ENCODE results near the gene CPNE9. TPM values are rescaled to one million over a fixed set of nuclear protein-coding genes. Genes with fewer than 3 reads are reported as not detected.

CPNE9 gene
- total and polyA plus RNA-seq, 2 of the 13 experiments (the other 11 are each of a cell fraction or from before 2014, with no cell fraction given), result 0.20 TPM; not detected in 1

DNA sequence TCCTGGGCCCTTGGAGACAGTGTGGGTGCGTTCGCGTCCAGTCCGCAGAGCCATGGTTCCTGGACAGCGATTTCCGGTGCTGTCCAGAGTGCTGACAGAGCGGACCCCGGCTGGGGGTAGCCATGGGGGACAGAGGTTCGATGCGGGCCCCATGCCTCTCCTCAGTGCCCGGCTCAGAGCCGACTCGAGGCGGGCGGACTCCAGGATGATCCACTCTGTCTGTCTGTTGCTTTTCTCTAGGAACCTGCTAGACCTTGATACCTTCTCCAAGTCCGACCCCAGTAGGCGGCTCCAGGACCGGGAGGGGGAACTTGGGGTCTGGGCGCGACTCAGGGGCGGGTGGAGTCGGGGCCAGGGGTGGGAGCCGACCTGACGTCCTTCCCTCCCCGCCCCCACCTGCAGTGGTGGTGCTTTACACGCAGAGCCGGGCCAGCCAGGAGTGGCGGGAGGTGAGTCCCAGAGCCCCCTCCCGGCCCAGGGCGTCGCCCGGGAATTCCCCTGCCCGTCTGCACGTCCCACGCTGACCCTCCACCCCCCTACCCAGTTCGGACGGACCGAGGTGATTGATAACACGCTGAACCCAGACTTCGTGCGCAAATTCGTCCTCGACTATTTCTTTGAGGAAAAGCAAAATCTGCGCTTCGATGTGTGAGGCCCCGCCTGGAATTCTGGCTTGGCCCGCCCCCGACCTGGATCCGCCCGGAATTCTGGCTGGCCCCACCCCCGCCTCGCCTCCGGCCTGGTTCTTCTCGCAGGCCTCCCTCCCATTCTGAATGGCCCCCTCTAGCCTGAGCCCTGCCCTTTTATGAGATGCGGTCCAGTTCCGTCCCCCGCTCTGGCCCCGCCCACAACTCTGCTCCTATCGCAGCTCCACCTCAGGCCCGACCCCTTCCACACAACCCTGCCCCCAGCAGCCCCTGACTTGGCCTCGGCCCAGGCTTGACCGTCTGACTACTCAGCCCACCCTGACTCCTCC, 1.0 kb downstream of the CPNE9 start (continued):
- TF ChIP-seq, protein P1, sequence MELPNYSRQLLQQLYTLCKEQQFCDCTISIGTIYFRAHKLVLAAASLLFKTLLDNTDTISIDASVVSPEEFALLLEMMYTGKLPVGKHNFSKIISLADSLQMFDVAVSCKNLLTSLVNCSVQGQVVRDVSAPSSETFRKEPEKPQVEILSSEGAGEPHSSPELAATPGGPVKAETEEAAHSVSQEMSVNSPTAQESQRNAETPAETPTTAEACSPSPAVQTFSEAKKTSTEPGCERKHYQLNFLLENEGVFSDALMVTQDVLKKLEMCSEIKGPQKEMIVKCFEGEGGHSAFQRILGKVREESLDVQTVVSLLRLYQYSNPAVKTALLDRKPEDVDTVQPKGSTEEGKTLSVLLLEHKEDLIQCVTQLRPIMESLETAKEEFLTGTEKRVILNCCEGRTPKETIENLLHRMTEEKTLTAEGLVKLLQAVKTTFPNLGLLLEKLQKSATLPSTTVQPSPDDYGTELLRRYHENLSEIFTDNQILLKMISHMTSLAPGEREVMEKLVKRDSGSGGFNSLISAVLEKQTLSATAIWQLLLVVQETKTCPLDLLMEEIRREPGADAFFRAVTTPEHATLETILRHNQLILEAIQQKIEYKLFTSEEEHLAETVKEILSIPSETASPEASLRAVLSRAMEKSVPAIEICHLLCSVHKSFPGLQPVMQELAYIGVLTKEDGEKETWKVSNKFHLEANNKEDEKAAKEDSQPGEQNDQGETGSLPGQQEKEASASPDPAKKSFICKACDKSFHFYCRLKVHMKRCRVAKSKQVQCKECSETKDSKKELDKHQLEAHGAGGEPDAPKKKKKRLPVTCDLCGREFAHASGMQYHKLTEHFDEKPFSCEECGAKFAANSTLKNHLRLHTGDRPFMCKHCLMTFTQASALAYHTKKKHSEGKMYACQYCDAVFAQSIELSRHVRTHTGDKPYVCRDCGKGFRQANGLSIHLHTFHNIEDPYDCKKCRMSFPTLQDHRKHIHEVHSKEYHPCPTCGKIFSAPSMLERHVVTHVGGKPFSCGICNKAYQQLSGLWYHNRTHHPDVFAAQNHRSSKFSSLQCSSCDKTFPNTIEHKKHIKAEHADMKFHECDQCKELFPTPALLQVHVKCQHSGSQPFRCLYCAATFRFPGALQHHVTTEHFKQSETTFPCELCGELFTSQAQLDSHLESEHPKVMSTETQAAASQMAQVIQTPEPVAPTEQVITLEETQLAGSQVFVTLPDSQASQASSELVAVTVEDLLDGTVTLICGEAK (IDR thresholded peaks at IDR 0.05), result no peak
- TF ChIP-seq, protein P1 (CRISPR knock-in tag; IDR thresholded peaks at IDR 0.05), result peak; percentile 85
- TF ChIP-seq SMAD1 (CRISPR knock-in tag; IDR thresholded peaks at IDR 0.05; ENCODE audit: borderline replicate concordance, low read depth) (no peak), ESRRA (CRISPR knock-in tag; IDR thresholded peaks at IDR 0.05; ENCODE audit: low read depth) (no peak), ZNF282 (IDR thresholded peaks at IDR 0.05; ENCODE audit: partially characterized antibody) (no peak), SP1 (IDR thresholded peaks at IDR 0.05) (no peak), SP1 (CRISPR knock-in tag; IDR thresholded peaks at IDR 0.05) (peak; percentile 53; the same call in 1 of the 2 replicates), ZNF335 (CRISPR knock-in tag; IDR thresholded peaks at IDR 0.05) (0 out of 2 replicates have a peak, but pooled peaks have one; percentile 57), RXRB (CRISPR knock-in tag; IDR thresholded peaks at IDR 0.05; ENCODE audit: borderline replicate concordance) (peak; percentile 53; the same call in 1 of the 2 replicates)
- TF ChIP-seq, protein P2, sequence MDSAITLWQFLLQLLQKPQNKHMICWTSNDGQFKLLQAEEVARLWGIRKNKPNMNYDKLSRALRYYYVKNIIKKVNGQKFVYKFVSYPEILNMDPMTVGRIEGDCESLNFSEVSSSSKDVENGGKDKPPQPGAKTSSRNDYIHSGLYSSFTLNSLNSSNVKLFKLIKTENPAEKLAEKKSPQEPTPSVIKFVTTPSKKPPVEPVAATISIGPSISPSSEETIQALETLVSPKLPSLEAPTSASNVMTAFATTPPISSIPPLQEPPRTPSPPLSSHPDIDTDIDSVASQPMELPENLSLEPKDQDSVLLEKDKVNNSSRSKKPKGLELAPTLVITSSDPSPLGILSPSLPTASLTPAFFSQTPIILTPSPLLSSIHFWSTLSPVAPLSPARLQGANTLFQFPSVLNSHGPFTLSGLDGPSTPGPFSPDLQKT (CRISPR knock-in tag; IDR thresholded peaks at IDR 0.05; ENCODE audit: borderline replicate concordance), result peak; percentile 65; the same call in 1 of the 2 replicates
- TF ChIP-seq, protein P3, sequence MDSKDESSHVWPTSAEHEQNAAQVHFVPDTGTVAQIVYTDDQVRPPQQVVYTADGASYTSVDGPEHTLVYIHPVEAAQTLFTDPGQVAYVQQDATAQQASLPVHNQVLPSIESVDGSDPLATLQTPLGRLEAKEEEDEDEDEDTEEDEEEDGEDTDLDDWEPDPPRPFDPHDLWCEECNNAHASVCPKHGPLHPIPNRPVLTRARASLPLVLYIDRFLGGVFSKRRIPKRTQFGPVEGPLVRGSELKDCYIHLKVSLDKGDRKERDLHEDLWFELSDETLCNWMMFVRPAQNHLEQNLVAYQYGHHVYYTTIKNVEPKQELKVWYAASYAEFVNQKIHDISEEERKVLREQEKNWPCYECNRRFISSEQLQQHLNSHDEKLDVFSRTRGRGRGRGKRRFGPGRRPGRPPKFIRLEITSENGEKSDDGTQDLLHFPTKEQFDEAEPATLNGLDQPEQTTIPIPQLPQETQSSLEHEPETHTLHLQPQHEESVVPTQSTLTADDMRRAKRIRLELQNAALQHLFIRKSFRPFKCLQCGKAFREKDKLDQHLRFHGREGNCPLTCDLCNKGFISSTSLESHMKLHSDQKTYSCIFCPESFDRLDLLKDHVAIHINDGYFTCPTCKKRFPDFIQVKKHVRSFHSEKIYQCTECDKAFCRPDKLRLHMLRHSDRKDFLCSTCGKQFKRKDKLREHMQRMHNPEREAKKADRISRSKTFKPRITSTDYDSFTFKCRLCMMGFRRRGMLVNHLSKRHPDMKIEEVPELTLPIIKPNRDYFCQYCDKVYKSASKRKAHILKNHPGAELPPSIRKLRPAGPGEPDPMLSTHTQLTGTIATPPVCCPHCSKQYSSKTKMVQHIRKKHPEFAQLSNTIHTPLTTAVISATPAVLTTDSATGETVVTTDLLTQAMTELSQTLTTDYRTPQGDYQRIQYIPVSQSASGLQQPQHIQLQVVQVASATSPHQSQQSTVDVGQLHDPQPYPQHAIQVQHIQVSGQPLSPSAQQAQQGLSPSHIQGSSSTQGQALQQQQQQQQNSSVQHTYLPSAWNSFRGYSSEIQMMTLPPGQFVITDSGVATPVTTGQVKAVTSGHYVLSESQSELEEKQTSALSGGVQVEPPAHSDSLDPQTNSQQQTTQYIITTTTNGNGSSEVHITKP (CRISPR knock-in tag; IDR thresholded peaks at IDR 0.05; ENCODE audit: low read depth), result peak; percentile 49; the same call in 1 of the 2 replicates
- TF ChIP-seq, protein P4, sequence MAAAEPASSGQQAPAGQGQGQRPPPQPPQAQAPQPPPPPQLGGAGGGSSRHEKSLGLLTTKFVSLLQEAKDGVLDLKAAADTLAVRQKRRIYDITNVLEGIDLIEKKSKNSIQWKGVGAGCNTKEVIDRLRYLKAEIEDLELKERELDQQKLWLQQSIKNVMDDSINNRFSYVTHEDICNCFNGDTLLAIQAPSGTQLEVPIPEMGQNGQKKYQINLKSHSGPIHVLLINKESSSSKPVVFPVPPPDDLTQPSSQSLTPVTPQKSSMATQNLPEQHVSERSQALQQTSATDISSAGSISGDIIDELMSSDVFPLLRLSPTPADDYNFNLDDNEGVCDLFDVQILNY (CRISPR knock-in tag; conservative IDR thresholded peaks at IDR 0.05), result peak; percentile 77; the same call in 1 of the 2 replicates

All from HepG2 (cell line).